ENCODE measurements around the gene MLNR.
A peak's percentile ranks its signal among the peaks of the same experiment; 100 is the strongest.

The MLNR gene

DNA sequence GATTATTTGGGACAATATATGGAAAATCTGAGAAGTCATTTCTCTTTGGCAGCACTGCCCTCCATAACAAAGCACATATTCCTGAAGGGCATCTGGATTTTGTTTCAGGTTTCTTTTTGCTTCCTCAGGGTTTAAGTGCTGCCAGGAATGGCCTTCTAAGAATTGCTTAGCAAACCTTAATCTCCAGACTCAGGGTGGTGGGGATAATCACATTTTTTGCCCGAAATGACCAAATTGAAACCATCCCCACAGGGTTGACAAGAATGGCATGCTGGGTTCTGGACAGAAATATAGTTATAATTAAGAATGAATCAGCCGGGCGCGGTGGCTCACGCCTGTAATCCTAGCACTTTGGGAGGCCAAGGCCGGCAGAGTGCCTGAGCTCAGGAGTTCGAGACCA, 21.2 kb downstream of the MLNR start:
- H3K4me3 ChIP-seq (IDR thresholded peaks at IDR 0.05; ENCODE audit: insufficient read depth, low read depth, low read length) = no peak overlapping the region
- H3K27ac ChIP-seq = no peak overlapping the region
- H3K36me3 ChIP-seq (ENCODE audit: insufficient read depth) = no peaks in the 10 kb centered on the region
- H3K9ac ChIP-seq = no peak overlapping the region
- no peak overlapping the region for H3K4me2 ChIP-seq
- H3K4me1 ChIP-seq (ENCODE audit: low read depth, poor library complexity, severe bottlenecking) = no peaks in the 10 kb centered on the region
- no peak for TF ChIP-seq CTCF (conservative IDR thresholded peaks at IDR 0.05; ENCODE audit: low read depth, low read length)
- no peaks in the 10 kb centered on the region for H3K27me3 ChIP-seq (ENCODE audit: insufficient read depth, low read depth)
- no peak overlapping the region for H2AFZ ChIP-seq (ENCODE audit: low read depth)
- no peaks in the 10 kb centered on the region for H3K79me2 ChIP-seq (ENCODE audit: insufficient read depth, low read depth)
- H4K20me1 ChIP-seq (ENCODE audit: insufficient read depth) = no peaks in the 10 kb centered on the region

DNA sequence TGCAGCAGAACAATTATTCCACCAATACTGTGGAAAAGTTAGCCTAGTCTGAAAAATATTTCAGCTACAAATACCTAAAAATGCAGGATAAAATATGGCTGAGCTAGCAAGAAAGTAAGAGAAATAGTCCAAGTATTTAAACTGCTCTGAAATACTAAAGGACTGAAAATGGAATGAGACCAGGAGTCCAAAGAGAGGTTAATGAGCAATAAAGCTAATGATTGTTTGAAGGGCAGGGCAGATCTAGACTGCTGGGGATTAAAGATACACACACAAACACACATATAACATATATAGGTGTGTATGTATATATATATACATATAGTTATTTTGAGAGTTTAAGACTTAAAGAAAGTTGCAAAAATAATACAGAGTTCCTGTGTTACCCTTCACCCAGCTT, 25.0 kb downstream of the MLNR start:
- peaks cover 16% of the 10 kb centered on the region for H3K4me1 ChIP-seq (ENCODE audit: low read depth, poor library complexity, severe bottlenecking)
- H3K4me3 ChIP-seq (IDR thresholded peaks at IDR 0.05; ENCODE audit: insufficient read depth, low read depth, low read length) = no peak overlapping the region
- no peaks in the 10 kb centered on the region for H4K20me1 ChIP-seq (ENCODE audit: insufficient read depth)
- no peaks in the 10 kb centered on the region for H3K27me3 ChIP-seq (ENCODE audit: insufficient read depth, low read depth)
- no peaks in the 10 kb centered on the region for H3K36me3 ChIP-seq (ENCODE audit: insufficient read depth)
- no peaks in the 10 kb centered on the region for H3K79me2 ChIP-seq (ENCODE audit: insufficient read depth, low read depth)
- H3K27ac ChIP-seq = no peak overlapping the region
- no peak overlapping the region for H3K4me2 ChIP-seq
- H2AFZ ChIP-seq (ENCODE audit: low read depth) = no peak overlapping the region
- H3K9ac ChIP-seq = no peak overlapping the region
- TF ChIP-seq CTCF (conservative IDR thresholded peaks at IDR 0.05; ENCODE audit: low read depth, low read length) = no peak

DNA sequence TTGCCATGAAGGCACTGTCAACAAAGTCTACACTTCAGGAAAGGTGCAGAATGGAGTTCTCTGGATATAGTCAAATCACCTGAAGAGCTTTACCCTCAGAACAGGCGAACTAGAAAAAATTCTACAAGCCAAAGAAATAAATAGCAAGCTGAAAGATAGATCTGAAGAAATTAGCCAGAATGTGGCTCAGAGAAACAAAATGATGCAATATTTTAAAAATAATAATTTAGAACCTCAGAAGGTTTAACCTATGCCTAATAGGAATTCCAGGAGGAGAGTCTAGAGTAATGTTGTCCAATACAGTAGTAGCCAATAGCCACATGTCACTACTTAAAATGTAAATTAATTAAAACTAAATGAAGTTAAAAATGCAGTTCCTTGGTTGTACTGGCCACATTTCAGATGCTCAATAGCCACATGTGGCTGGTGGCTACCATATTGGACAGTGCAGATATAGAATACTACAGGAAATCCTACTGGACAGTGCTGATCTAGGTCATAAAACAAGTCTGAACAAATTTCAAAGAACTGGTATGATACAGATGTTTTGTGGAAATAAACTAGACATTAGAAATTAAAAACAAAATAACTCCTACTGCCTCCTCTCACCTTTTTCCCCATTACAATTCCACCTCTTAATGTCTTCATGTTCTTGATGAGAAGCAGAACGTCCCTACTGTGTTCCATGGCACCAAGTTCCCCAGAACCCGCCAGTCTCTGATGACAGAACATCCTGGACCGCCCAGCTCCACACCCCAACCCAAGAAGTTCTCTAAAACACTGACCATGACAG, 26.9 kb downstream of the MLNR start:
- peak overlapping the region; percentile 79 for H3K9ac ChIP-seq
- H3K27me3 ChIP-seq (ENCODE audit: insufficient read depth, low read depth) = no peaks in the 10 kb centered on the region
- H3K4me1 ChIP-seq (ENCODE audit: low read depth, poor library complexity, severe bottlenecking) = peaks cover 16% of the 10 kb centered on the region
- H3K36me3 ChIP-seq (ENCODE audit: insufficient read depth) = no peaks in the 10 kb centered on the region
- no peak for TF ChIP-seq CTCF (conservative IDR thresholded peaks at IDR 0.05; ENCODE audit: low read depth, low read length)
- H3K27ac ChIP-seq = peak overlapping the region; percentile 57; the same call in 1 of the 2 replicates
- no peak overlapping the region for H3K4me3 ChIP-seq (IDR thresholded peaks at IDR 0.05; ENCODE audit: insufficient read depth, low read depth, low read length)
- H3K4me2 ChIP-seq = peak overlapping the region; percentile 94
- H2AFZ ChIP-seq (ENCODE audit: low read depth) = peak overlapping the region; percentile 99
- no peaks in the 10 kb centered on the region for H3K79me2 ChIP-seq (ENCODE audit: insufficient read depth, low read depth)
- H4K20me1 ChIP-seq (ENCODE audit: insufficient read depth) = no peaks in the 10 kb centered on the region

- TF ChIP-seq CTCF (conservative IDR thresholded peaks at IDR 0.05; ENCODE audit: low read depth, low read length) = no peak
- Histone ChIP-seq H4K20me1 (ENCODE audit: insufficient read depth) (no peaks in the 10 kb centered on the region), H3K79me2 (ENCODE audit: insufficient read depth, low read depth) (no peaks in the 10 kb centered on the region), H3K9ac (peak within 1 kb of the TSS; percentile 79), H3K36me3 (ENCODE audit: insufficient read depth) (no peaks in the 10 kb centered on the region), H3K27ac (peak within 1 kb of the TSS; percentile 57), H3K27me3 (ENCODE audit: insufficient read depth, low read depth) (no peaks in the 10 kb centered on the region), H2AFZ (ENCODE audit: low read depth) (peak within 1 kb of the TSS; percentile 99), H3K4me1 (ENCODE audit: low read depth, poor library complexity, severe bottlenecking) (peaks cover 16% of the 10 kb centered on the region), H3K4me2 (peak within 1 kb of the TSS; percentile 94), H3K4me3 (IDR thresholded peaks at IDR 0.05; ENCODE audit: insufficient read depth, low read depth, low read length) (no peak within 1 kb of the TSS)
These were observed 27.8 kb downstream of the MLNR start, which contains the start of gene CDADC1 for GRCh38 chr13:49247643-49248621. Gene CDADC1 (plus strand): TSS chr13:49247925. CDS start chr13:49248038, 113 bp downstream.
